ENCODE results near the gene TP63.

- TF ChIP-seq CTCF (conservative IDR thresholded peaks at IDR 0.05; ENCODE audit: low read depth in 2 of 2) = no peak
- no peak for TF ChIP-seq EZH2 (IDR thresholded peaks at IDR 0.05; ENCODE audit: low read depth, unreplicated experiment)
- no peak for TF ChIP-seq JUNB (IDR thresholded peaks at IDR 0.05; ENCODE audit: unreplicated experiment)
- no peak for TF ChIP-seq POLR2AphosphoS5 (IDR thresholded peaks at IDR 0.05; ENCODE audit: low read depth)
Observed at GRCh38 chr3:189602471-189602870, 28.7 kb upstream of the TP63 start.

All from GM23338 (cell line).